GM23248 (cell line): ENCODE results near the gene CNGB1. TPM values are rescaled to one million over a fixed set of nuclear protein-coding genes. Genes with fewer than 3 reads are reported as not detected.
A peak's percentile ranks its signal among the peaks of the same experiment; 100 is the strongest.

Experiments
- DNase-seq: peaks from one replicate; pipeline ENCODE4 v3.0.0-alpha.2; 2015
- H2AFZ ChIP-seq: fragments of 200-600 bp; sonication (generic); 2 replicates; pipeline ENCODE4 v1.6.1; 2016; ENCODE audit warnings: antibody characterized with exemption
- H3F3A ChIP-seq: fragments of 200-600 bp; sonication (generic); 2 replicates; pipeline ENCODE4 v1.6.1; 2016; ENCODE audit warnings: mild to moderate bottlenecking, antibody characterized with exemption, mixed run types; ENCODE audit not compliant: insufficient read depth
- H3K27ac ChIP-seq: fragments of 200-600 bp; sonication (generic); 2 replicates; pipeline ENCODE4 v1.5.1; 2016; ENCODE audit warnings: mild to moderate bottlenecking
- H3K27me3 ChIP-seq: fragments of 200-600 bp; sonication (generic); replicated peaks from 2 replicates; pipeline ENCODE4 v1.6.1; 2016; ENCODE audit warnings: mild to moderate bottlenecking; ENCODE audit not compliant: insufficient read depth
- H3K36me3 ChIP-seq: fragments of 200-600 bp; sonication (generic); 2 replicates; pipeline ENCODE4 v1.6.1; 2016; ENCODE audit warnings: low read depth, mild to moderate bottlenecking
- H3K4me1 ChIP-seq: fragments of 200-600 bp; sonication (generic); 2 replicates; pipeline ENCODE4 v1.6.1; 2016; ENCODE audit warnings: mild to moderate bottlenecking; ENCODE audit not compliant: insufficient read depth
- H3K4me2 ChIP-seq: fragments of 200-600 bp; sonication (generic); one replicate; pipeline ENCODE4 v1.6.1; 2016; ENCODE audit warnings: mild to moderate bottlenecking; ENCODE audit not compliant: unreplicated experiment
- H3K4me3 ChIP-seq: fragments of 200-600 bp; sonication (generic); 2 replicates; pipeline ENCODE4 v1.5.1; 2016; ENCODE audit warnings: mild to moderate bottlenecking
- H3K79me2 ChIP-seq: fragments of 200-600 bp; sonication (generic); 2 replicates; pipeline ENCODE4 v1.6.1; 2016; ENCODE audit warnings: mild to moderate bottlenecking; ENCODE audit not compliant: insufficient read depth
- H3K9ac ChIP-seq: fragments of 200-600 bp; sonication (generic); 2 replicates; pipeline ENCODE4 v1.6.1; 2016; ENCODE audit warnings: mild to moderate bottlenecking
- H3K9me2 ChIP-seq: fragments of 200-600 bp; sonication (generic); 2 replicates; pipeline ENCODE4 v1.6.1; 2016; ENCODE audit warnings: mixed run types, mild to moderate bottlenecking, moderate library complexity; ENCODE audit not compliant: insufficient read depth
- H3K9me3 ChIP-seq: fragments of 200-600 bp; sonication (generic); one replicate; pipeline ENCODE4 v1.6.1; 2017; ENCODE audit warnings: low read depth
- H4K20me1 ChIP-seq: fragments of 200-600 bp; sonication (generic); 2 replicates; pipeline ENCODE4 v1.6.0; 2016; ENCODE audit not compliant: insufficient read depth
- EZH2 ChIP-seq: fragments of 200-600 bp; sonication (generic); IDR thresholded peaks from 2 replicates; pipeline ENCODE4 v1.6.1; 2018; ENCODE audit warnings: antibody characterized with exemption, mild to moderate bottlenecking; ENCODE audit not compliant: insufficient read depth, poor library complexity, severe bottlenecking
- EZH2phosphoT487 ChIP-seq: fragments of 200-600 bp; sonication (generic); IDR thresholded peaks from 2 replicates; pipeline ENCODE4 v1.6.1; 2018; ENCODE audit warnings: antibody characterized with exemption, moderate library complexity, mild to moderate bottlenecking, low read depth; ENCODE audit not compliant: insufficient read depth
- WGBS, 2 experiments: methylation state at CpG; one replicate each; pipeline ENCODE4 v1.1.6; 2015 to 2017; ENCODE audit warnings: low lambda C conversion rate in 2 of 2, low coverage in 1 of 2; ENCODE audit errors: missing lambda C conversion rate in 2 of 2; 5-methylcytosine and 5-hydroxymethylcytosine counted together
- in situ Hi-C: fragments of 300-500 bp; cut with MboI; formaldehyde crosslinking; loops from 2 replicates; pipeline ENCODE4 v1.15.0; 2020
- polyA plus RNA-seq: library from polyadenylated mRNA; unstranded; fragments of >200 nt; fragmentation: Nextera tagmentation; extraction: Ambion mirVana; gene quantifications from 2 replicates; pipeline ENCODE4 v1.2.1, GENCODE V29; 2016
- total RNA-seq: library from RNA; depleted of rRNA; stranded (reverse); fragments of >200 nt; shearing (Covaris generic); gene quantifications from 2 replicates; pipeline ENCODE4 v1.2.3, GENCODE V29; 2014

Gene CNGB1
- total and polyA plus RNA-seq, 2 experiments from 2014 or later: not detected

GRCh38 chr16:58001781-58002415 lies 31.0 kb upstream of the CNGB1 start:
- Histone ChIP-seq H3K4me3 (peak overlapping the region; percentile 98), H3K36me3 (peaks cover 5% of the 10 kb centered on the region; the same call in 1 of the 2 replicates), H3F3A (peaks cover 18% of the 10 kb centered on the region), H4K20me1 (no peaks in the 10 kb centered on the region), H3K27me3 (no peaks in the 10 kb centered on the region), H2AFZ (peak overlapping the region; percentile 97), H3K4me1 (peaks cover 16% of the 10 kb centered on the region), H3K27ac (no peak overlapping the region), H3K9ac (peak overlapping the region; percentile 88), H3K9me2 (no peaks in the 10 kb centered on the region), H3K4me2 (peak overlapping the region; percentile 84), H3K79me2 (peaks cover 14% of the 10 kb centered on the region; the same call in 1 of the 2 replicates), H3K9me3 (no peaks in the 10 kb centered on the region)
- in situ Hi-C loops: loop anchor here (25.0 kb wide), 1 partner anchor 485 kb away; no protein-coding TSS in a partner anchor
- DNase-seq: peak; percentile 7
- TF ChIP-seq EZH2: no peak
- WGBS, 2 experiments: 53 to 54% methylated on average over 10 of the region's 10 CpGs

GRCh38 chr16:58000706-58001676 lies 30.1 kb upstream of the CNGB1 start, which contains the start of gene USB1:
Gene USB1 (plus strand): TSS chr16:58001407. CDS start chr16:58001484, 77 bp downstream.
- Histone ChIP-seq H2AFZ (peak within 1 kb of the TSS; percentile 97), H3K9ac (peak within 1 kb of the TSS; percentile 88), H3K36me3 (0 out of 2 replicates have a peak, but pooled peaks cover 5% of the 10 kb centered on the region), H3K27ac (peak within 1 kb of the TSS; percentile 59), H4K20me1 (no peaks in the 10 kb centered on the region), H3F3A (peaks cover 18% of the 10 kb centered on the region), H3K9me3 (no peaks in the 10 kb centered on the region), H3K27me3 (no peaks in the 10 kb centered on the region), H3K4me3 (peak within 1 kb of the TSS; percentile 98), H3K79me2 (peaks cover 6% of the 10 kb centered on the region; the same call in 1 of the 2 replicates), H3K9me2 (no peaks in the 10 kb centered on the region), H3K4me1 (peaks cover 16% of the 10 kb centered on the region), H3K4me2 (peak within 1 kb of the TSS; percentile 84)
- DNase-seq: peak; percentile 92
- WGBS, 2 experiments: 1 to 2% methylated on average over 38 to 70 of the region's 81 CpGs
- TF ChIP-seq EZH2: no peak
- no peak for TF ChIP-seq EZH2phosphoT487
- in situ Hi-C loops: loop anchor here (25.0 kb wide), 1 partner anchor 486 kb away; no protein-coding TSS in a partner anchor

DNA sequence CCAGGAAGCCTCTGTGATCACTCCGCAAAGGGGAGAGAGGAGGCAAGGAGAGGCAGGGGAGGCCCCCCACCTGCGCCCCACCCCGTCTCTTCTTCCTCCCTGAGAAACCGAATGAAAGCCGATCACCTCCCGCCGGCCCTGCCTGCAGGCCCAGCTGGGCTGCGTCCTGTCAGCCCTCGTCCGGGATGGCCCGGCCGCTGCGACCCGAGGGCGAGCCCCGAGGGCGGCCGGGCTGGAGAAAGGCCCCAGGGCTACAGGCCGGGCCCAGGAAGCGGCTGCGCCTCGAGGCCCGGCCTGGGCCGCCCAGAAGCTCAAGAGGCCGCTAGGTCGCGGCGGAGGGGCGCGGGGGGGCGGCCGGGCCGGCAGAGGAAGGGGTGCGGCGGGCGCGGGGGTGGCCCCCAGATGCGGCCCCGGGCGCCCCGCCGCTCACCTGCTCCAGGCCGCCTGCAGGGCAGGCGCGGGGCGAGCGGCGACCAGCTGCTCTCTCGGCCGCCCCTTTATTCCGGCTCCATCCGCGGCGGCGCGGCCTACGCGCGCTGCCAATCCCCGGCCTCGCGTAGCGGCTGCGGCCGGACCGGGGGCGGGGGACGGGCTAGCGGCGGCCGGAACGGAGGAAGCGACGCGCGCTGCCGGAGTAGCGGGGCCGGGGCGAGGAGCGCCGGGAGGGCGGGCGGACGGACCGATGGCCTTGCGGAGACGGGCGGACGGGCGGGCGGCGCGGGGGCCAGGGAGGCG lies 29.2 kb upstream of the CNGB1 start, which contains the start of gene ZNF319:
TSS of gene ZNF319 (minus strand) at position 702 of the 735 bp plus-strand sequence. CDS start 2,407 bp downstream, outside the sequence.
- peak; percentile 65 for DNase-seq
- 2 to 3% methylated on average over 38 to 63 of the region's 95 CpGs for WGBS, 2 experiments
- Histone ChIP-seq H3K79me2 (no peaks in the 10 kb centered on the region), H2AFZ (peak within 1 kb of the TSS; percentile 97), H3K9ac (peak within 1 kb of the TSS; percentile 88), H3K4me1 (peaks cover 16% of the 10 kb centered on the region), H3K36me3 (no peaks in the 10 kb centered on the region), H3K4me2 (peak within 1 kb of the TSS; percentile 87), H4K20me1 (no peaks in the 10 kb centered on the region), H3K27me3 (no peaks in the 10 kb centered on the region), H3K27ac (peak within 1 kb of the TSS; percentile 59), H3K4me3 (peak within 1 kb of the TSS; percentile 98), H3F3A (peaks cover 18% of the 10 kb centered on the region), H3K9me3 (no peaks in the 10 kb centered on the region), H3K9me2 (no peaks in the 10 kb centered on the region)
- in situ Hi-C loops: loop anchor here (25.0 kb wide), 1 partner anchor 487 kb away; no protein-coding TSS in a partner anchor
- TF ChIP-seq EZH2: no peak
- TF ChIP-seq EZH2phosphoT487: no peak
